Skeletal muscle cell (primary cell): ENCODE data around the gene IMMP2L.

ENCODE experiments used
- DNase-seq: peaks from one replicate; pipeline ENCODE4 v3.0.0-alpha.2; 2010; ENCODE audit warnings: low read depth
- H3K4me3 ChIP-seq: 2 replicates; pipeline ENCODE4 v1.5.1; 2011; ENCODE audit warnings: low read depth, mild to moderate bottlenecking, control low read depth, low read length, moderate library complexity

The IMMP2L gene

GRCh38 chr7:111041577-111041976 is 520.7 kb downstream of the IMMP2L start:
- DNase-seq, result no peak

GRCh38 chr7:111038185-111038584 is 524.1 kb downstream of the IMMP2L start:
- DNase-seq, result no peak
- no peak overlapping the region for H3K4me3 ChIP-seq

More at GRCh38 chr7:111041577-111041976, 520.7 kb downstream of the IMMP2L start:
- H3K4me3 ChIP-seq, result no peak overlapping the region

- no peak overlapping the region for H3K4me3 ChIP-seq
- no peak for DNase-seq
Observed at GRCh38 chr7:111031916-111032315, 530.4 kb downstream of the IMMP2L start.

- no peak overlapping the region for H3K4me3 ChIP-seq
- DNase-seq, result no peak
Observed at GRCh38 chr7:111030336-111030735, 532.0 kb downstream of the IMMP2L start.

GRCh38 chr7:111029574-111030251 is 532.6 kb downstream of the IMMP2L start:
- no peak for DNase-seq
- no peak overlapping the region for H3K4me3 ChIP-seq

- H3K4me3 ChIP-seq, result no peak overlapping the region
Observed at GRCh38 chr7:111029141-111029572, 533.1 kb downstream of the IMMP2L start.

GRCh38 chr7:111027396-111027795 is 534.9 kb downstream of the IMMP2L start:
- no peak for DNase-seq
- no peak overlapping the region for H3K4me3 ChIP-seq

More at GRCh38 chr7:111029141-111029572, 533.1 kb downstream of the IMMP2L start:
- DNase-seq, result no peak

- no peak for DNase-seq
- no peak overlapping the region for H3K4me3 ChIP-seq
Observed at GRCh38 chr7:111026806-111027205, 535.5 kb downstream of the IMMP2L start.

- H3K4me3 ChIP-seq, result no peak overlapping the region
- DNase-seq, result no peak
Observed at GRCh38 chr7:111026343-111026742, 535.9 kb downstream of the IMMP2L start.

- H3K4me3 ChIP-seq, result no peak overlapping the region
- no peak for DNase-seq
Observed at GRCh38 chr7:111025006-111025405, 537.3 kb downstream of the IMMP2L start.

- no peak overlapping the region for H3K4me3 ChIP-seq
Observed at GRCh38 chr7:111018960-111019736, 543.1 kb downstream of the IMMP2L start.

GRCh38 chr7:111018447-111018846 is 543.8 kb downstream of the IMMP2L start:
- DNase-seq, result no peak
- no peak overlapping the region for H3K4me3 ChIP-seq

More at GRCh38 chr7:111018960-111019736, 543.1 kb downstream of the IMMP2L start:
- DNase-seq, result no peak

GRCh38 chr7:111014079-111014478 is 548.2 kb downstream of the IMMP2L start:
- no peak overlapping the region for H3K4me3 ChIP-seq
- no peak for DNase-seq

- H3K4me3 ChIP-seq, result no peak overlapping the region
- DNase-seq, result no peak
Observed at GRCh38 chr7:111012799-111013675, 549.3 kb downstream of the IMMP2L start.

GRCh38 chr7:111012149-111012548 is 550.1 kb downstream of the IMMP2L start:
- no peak for DNase-seq
- no peak overlapping the region for H3K4me3 ChIP-seq

- H3K4me3 ChIP-seq, result no peak overlapping the region
- no peak for DNase-seq
Observed at GRCh38 chr7:111011520-111011919, 550.8 kb downstream of the IMMP2L start.

GRCh38 chr7:111010798-111011197 is 551.5 kb downstream of the IMMP2L start:
- H3K4me3 ChIP-seq, result no peak overlapping the region
- no peak for DNase-seq

GRCh38 chr7:111009526-111010040 is 552.7 kb downstream of the IMMP2L start:
- no peak overlapping the region for H3K4me3 ChIP-seq
- no peak for DNase-seq

- no peak overlapping the region for H3K4me3 ChIP-seq
- DNase-seq, result no peak
Observed at GRCh38 chr7:111006691-111007090, 555.6 kb downstream of the IMMP2L start.

GRCh38 chr7:111006040-111006439 is 556.3 kb downstream of the IMMP2L start:
- no peak overlapping the region for H3K4me3 ChIP-seq
- DNase-seq, result no peak
